Epithelial cell of proximal tubule (primary cell): ENCODE measurements around the gene HUWE1. TPM values are rescaled to one million over a fixed set of nuclear protein-coding genes. Genes with fewer than 3 reads are reported as not detected.

Source experiments
- DNase-seq: peaks from one replicate; pipeline ENCODE4 v3.0.0-alpha.2; 2011; ENCODE audit warnings: low read depth
- H3K4me3 ChIP-seq: 2 replicates; pipeline ENCODE4 v1.5.1; 2011; ENCODE audit warnings: low read depth, mild to moderate bottlenecking, low read length
- CTCF ChIP-seq: conservative IDR thresholded peaks from 2 replicates; pipeline ENCODE4 v1.5.1; 2012; ENCODE audit warnings: low read depth, mild to moderate bottlenecking, low read length
- total RNA-seq: library from RNA; depleted of rRNA; stranded (reverse); fragments of >200 nt; gene quantifications from 2 replicates; pipeline ENCODE4 v1.2.3, GENCODE V29; 2015

HUWE1 gene
- total RNA-seq, 1 donor from 2014 or later: 67.2 TPM

GRCh38 chrX:53594354-53594753, 92.2 kb downstream of the HUWE1 start:
- H3K4me3 ChIP-seq: no peak overlapping the region
- TF ChIP-seq CTCF: no peak
- DNase-seq: no peak

GRCh38 chrX:53587795-53588420, 98.6 kb downstream of the HUWE1 start:
- H3K4me3 ChIP-seq: no peak overlapping the region
- no peak for DNase-seq
- TF ChIP-seq CTCF: no peak

- DNase-seq: no peak
- TF ChIP-seq CTCF: no peak
- no peak overlapping the region for H3K4me3 ChIP-seq
Observed at GRCh38 chrX:53584891-53585290, 101.6 kb downstream of the HUWE1 start.

- DNase-seq: no peak
- H3K4me3 ChIP-seq: no peak overlapping the region
- no peak for TF ChIP-seq CTCF
Observed at GRCh38 chrX:53583571-53583970, 102.9 kb downstream of the HUWE1 start.

GRCh38 chrX:53580742-53581504, 105.6 kb downstream of the HUWE1 start:
- DNase-seq: no peak
- no peak for TF ChIP-seq CTCF
- no peak overlapping the region for H3K4me3 ChIP-seq

GRCh38 chrX:53571494-53571893, 115.0 kb downstream of the HUWE1 start:
- no peak for DNase-seq
- H3K4me3 ChIP-seq: no peak overlapping the region
- TF ChIP-seq CTCF: no peak

- no peak for DNase-seq
- H3K4me3 ChIP-seq: no peak overlapping the region
- no peak for TF ChIP-seq CTCF
Observed at GRCh38 chrX:53563324-53563723, 123.2 kb downstream of the HUWE1 start.
